HG03469 (cell line): ENCODE data around the gene RNF207.

ENCODE experiments used
- ATAC-seq: cut with Tn5 transposase; IDR thresholded peaks from one replicate; pipeline ENCODE4 v1.9.1; 2021; ENCODE audit warnings: mild to moderate bottlenecking, moderate library complexity, moderate number of reproducible peaks; ENCODE audit not compliant: unreplicated experiment

Gene RNF207

GRCh38 chr1:6174621-6175410, 31.1 kb upstream of the RNF207 start:
- no peak for ATAC-seq

GRCh38 chr1:6175411-6175828, 30.5 kb upstream of the RNF207 start:
- no peak for ATAC-seq

- ATAC-seq = no peak
These were observed 29.1 kb upstream of the RNF207 start for GRCh38 chr1:6176779-6177178.

GRCh38 chr1:6177681-6178380, 28.1 kb upstream of the RNF207 start:
- ATAC-seq = no peak

GRCh38 chr1:6178751-6179563, 27.0 kb upstream of the RNF207 start:
- ATAC-seq = no peak

- no peak for ATAC-seq
These were observed 26.2 kb upstream of the RNF207 start for GRCh38 chr1:6179564-6180175.

GRCh38 chr1:6180268-6180706, 25.6 kb upstream of the RNF207 start, which contains the start of gene CHD5:
CHD5 (minus strand) TSS chr1:6180321; CDS start chr1:6180023, 298 bp downstream.
- ATAC-seq = no peak

- no peak for ATAC-seq
These were observed 25.1 kb upstream of the RNF207 start for GRCh38 chr1:6180707-6181311.

- no peak for ATAC-seq
These were observed 24.6 kb upstream of the RNF207 start for GRCh38 chr1:6181347-6181770.

GRCh38 chr1:6183520-6183989, 22.4 kb upstream of the RNF207 start:
- ATAC-seq = no peak

- ATAC-seq = no peak
These were observed 21.7 kb upstream of the RNF207 start for GRCh38 chr1:6184083-6184783.

GRCh38 chr1:6185151-6185550, 20.8 kb upstream of the RNF207 start:
- ATAC-seq = no peak

- no peak for ATAC-seq
These were observed 20.1 kb upstream of the RNF207 start for GRCh38 chr1:6185635-6186382.

GRCh38 chr1:6188466-6188865, 17.5 kb upstream of the RNF207 start:
- ATAC-seq = no peak

- ATAC-seq = no peak
These were observed 14.0 kb upstream of the RNF207 start for GRCh38 chr1:6191968-6192367.

- ATAC-seq = no peak
These were observed 8.0 kb upstream of the RNF207 start for GRCh38 chr1:6197746-6198427.

GRCh38 chr1:6198646-6199297, 7.1 kb upstream of the RNF207 start:
- ATAC-seq = no peak
